Left colon (tissue), 2 donors: ENCODE data around the gene ANAPC2. TPM values are rescaled to one million over a fixed set of nuclear protein-coding genes. Genes with fewer than 3 reads are reported as not detected.

Experiments
- ATAC-seq: fragments of 200-7000 bp; cut with Tn5 transposase; one replicate; pipeline ENCODE4 v1.9.1; 2020; ENCODE audit warnings: mild to moderate bottlenecking, moderate library complexity
- DNase-seq, 2 donors: peaks; one replicate each; pipeline ENCODE4 v3.0.0-alpha.2; 2020
- intact Hi-C, 2 donors: fragments of 100-400 bp; cut with DNase I in 1 of 2; cut with micrococcal nuclease in 1 of 2; formaldehyde crosslinking; loops; one replicate each; pipeline versions ENCODE4 v1.11.2 to v1.14.0; 2022; cut with DNase I, micrococcal nuclease
- total RNA-seq, 2 donors: library from RNA; stranded (reverse); fragmentation: NEBNext Ultra II Directional; extraction: Animal tissue kit (Norgen Biotek cat#: 25700); gene quantifications; one replicate each; pipeline ENCODE4 v1.2.1, GENCODE V29; 2021
- donor health status: DM: no; HTN: no; CAD: no.
- donor health status: DM: yes; HTN: yes; CAD: no.

The ANAPC2 gene
- total RNA-seq, 2 donors from 2014 or later = 50.6 to 64.1 TPM

DNA sequence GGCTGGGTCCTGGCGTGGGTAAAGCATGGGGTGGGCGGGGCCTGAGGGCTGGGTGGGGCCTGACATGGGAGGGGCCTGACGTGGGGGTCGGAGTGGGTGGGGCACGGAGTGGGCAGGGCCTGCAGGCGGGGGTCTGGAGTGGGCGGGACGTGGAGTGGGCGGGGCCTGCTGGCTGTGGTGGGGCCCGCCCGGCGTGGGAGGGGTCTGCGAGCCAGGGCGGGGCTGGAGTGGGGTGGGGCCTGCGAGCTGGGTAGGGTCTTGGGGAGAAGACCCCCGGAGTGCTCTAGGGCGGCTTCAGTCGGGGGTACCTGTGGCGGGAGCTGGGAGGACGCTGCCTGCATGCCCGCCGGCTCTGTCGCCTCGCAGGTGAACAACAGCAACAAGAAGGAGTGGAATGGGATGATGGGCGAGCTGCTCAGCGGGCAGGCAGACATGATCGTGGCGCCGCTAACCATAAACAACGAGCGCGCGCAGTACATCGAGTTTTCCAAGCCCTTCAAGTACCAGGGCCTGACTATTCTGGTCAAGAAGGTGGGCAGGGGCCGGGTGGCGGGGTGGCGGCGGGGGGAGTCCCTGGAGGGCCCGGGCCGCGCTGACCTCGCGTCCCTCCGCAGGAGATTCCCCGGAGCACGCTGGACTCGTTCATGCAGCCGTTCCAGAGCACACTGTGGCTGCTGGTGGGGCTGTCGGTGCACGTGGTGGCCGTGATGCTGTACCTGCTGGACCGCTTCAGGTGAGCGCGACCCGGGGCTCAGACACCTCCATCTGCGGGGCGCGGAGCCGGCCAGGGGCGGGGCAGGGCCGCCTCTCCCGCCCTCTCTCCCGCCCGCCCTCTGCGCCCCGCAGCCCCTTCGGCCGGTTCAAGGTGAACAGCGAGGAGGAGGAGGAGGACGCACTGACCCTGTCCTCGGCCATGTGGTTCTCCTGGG is 26.5 kb downstream of the ANAPC2 start:
- intact Hi-C loops = no loop called here
- no peak for DNase-seq
- peak; percentile 17 for ATAC-seq

DNA sequence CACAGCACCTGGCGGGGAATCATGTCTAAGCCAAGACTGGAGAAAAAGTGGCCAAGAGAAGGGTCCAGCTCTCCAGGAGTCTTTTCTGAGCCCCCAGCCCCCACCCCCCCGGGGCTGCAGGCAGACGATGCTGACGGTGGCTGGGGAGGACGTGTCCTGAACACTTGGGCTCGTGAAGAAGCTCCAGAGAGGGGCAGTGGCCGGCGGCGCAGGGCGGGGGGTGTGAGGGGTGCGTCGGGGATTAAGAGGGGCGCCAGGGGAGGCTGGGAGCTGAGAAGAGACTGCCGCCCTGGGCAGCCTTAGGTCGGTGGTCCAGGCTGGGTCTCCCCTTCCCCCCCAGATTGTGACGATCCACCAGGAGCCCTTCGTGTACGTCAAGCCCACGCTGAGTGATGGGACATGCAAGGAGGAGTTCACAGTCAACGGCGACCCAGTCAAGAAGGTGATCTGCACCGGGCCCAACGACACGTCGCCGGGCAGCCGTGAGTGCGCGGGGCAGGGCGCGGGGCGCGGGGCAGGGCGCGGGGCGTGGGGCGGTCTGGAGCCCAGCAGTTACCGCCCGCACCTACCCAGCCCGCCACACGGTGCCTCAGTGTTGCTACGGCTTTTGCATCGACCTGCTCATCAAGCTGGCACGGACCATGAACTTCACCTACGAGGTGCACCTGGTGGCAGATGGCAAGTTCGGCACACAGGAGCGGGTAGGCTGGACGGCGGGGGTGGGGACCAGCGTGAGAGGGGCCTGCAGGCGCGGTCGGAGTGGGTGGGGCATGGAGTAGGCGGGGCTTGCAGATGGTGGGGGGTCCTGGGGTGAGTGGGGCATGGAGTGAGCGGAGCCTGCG is 27.4 kb downstream of the ANAPC2 start:
- ATAC-seq (no peak), DNase-seq (no peak)
- intact Hi-C loops = no loop called here

DNA sequence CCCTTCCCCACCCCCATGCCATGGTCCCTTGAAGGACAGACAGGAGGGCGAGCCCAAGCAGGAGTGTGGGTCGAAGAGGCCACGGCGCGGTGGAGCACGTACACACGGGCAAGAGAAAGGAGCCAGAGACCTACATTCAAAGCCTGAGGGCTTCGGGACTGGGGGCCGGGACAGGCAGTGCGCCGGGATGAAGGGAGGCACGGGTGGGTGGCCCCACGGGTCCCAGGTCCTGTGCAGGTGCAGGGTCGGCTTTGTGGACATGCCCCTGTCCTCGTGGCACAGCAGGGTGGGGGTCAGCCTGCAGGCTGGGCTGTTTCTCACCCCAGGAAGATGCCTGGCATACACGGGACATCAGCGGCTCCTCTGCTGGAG is 28.3 kb downstream of the ANAPC2 start:
- intact Hi-C loops = no loop called here
- ATAC-seq (no peak), DNase-seq (no peak)

DNA sequence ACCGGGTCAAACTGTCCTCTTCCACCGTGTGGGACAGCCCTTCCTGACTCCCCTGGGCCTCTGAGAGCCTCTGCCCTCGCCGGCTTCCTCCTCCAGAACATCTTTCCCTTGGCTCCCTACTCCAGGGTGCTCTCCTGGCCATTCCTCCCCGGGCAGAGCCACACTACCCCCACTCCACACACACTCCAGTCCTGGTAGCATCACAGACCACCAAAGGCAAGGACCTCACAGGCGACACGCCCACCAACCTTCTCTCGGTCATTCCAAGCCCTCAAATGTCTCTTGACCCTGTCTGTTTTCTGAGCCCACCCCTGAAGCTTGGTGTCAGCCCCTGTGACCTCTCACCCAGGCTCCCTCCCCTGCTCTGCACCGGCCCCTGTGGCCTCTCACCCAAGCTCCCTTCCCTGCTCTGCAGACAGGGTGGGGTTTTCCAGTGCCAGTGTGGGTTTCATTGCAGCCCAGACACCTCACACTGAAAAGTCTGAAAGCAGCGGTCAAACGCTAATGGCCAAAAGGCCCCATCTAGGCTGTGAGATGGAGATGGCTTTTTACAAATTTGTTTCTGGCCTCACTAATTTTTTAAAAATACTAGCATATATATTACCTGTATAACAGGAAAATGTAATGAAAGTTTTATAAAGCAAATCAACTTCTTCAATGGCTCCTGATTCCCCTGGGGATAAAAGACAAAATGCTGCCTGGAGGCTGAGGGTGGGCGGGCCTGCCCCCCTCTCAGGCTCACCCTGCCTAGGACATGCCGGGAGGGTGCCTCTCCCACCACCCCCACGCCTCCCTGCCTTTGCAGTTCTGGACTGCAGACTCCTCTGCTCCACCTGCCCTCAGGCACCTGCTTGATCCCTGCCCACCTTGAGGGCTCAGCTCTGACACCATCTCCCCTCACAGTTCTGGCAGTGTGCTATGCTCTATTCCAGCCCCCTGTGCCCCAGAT is 29.0 kb downstream of the ANAPC2 start:
- no peak for ATAC-seq
- intact Hi-C loops = no loop called here
- no peak for DNase-seq

DNA sequence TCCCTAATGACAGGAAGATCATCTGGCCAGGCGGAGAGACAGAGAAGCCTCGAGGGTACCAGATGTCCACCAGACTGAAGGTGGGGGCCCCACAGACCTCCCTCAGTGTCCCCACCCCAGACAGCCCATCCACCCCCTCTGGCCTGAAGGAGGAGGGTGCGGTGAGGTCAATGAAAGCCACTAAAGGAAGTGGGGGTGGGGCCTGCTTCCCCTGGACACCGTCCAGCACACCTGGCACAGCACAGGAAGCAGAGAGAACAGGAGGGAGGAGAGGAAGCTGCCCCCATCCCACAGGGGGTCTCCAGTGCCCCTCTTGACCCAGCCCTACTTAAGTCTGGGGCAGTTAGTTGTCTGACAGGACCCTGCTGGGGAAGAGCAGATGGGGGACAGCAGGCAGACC is 29.7 kb downstream of the ANAPC2 start:
- intact Hi-C loops = no loop called here
- no peak for ATAC-seq
- DNase-seq = peak in 1 of 2 donors; percentile 42

DNA sequence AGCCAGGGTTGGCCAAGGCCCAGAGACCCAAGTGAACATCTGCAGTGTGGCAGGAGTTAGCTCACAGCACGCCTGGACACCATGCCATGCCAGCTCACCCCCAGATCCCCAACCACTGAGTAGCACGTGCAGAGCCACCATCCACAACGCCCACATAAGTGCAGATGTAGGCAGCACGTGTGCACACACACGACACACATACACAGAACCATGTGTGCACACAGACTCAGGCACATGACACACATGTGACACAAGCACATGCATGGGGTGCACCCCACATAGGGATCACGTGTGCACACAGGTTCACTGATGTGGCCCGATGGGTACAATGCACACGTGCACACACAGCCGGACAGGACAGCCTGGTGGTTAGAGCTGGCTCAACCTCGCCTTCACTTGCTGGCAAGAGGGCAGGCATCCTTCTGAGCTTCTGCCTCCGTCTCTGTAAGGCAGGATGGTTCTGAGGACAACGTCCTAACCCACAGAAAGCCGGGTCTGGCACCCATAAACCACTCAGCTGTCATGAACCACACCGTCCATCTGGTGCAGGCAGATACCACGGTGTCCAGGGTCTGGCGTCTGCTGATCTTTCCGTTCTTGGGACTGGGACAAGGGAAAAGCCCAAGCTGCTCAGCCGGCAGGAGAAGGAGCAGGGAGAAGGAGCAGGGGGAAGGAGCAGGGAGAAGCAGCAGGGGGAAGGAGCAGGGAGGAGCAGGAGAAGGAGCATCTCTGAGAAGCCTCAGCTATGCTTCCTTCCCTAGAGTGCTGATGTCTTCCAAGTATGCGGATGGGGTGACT is 30.5 kb downstream of the ANAPC2 start:
- intact Hi-C loops = no loop called here
- ATAC-seq (no peak), DNase-seq (no peak)

DNA sequence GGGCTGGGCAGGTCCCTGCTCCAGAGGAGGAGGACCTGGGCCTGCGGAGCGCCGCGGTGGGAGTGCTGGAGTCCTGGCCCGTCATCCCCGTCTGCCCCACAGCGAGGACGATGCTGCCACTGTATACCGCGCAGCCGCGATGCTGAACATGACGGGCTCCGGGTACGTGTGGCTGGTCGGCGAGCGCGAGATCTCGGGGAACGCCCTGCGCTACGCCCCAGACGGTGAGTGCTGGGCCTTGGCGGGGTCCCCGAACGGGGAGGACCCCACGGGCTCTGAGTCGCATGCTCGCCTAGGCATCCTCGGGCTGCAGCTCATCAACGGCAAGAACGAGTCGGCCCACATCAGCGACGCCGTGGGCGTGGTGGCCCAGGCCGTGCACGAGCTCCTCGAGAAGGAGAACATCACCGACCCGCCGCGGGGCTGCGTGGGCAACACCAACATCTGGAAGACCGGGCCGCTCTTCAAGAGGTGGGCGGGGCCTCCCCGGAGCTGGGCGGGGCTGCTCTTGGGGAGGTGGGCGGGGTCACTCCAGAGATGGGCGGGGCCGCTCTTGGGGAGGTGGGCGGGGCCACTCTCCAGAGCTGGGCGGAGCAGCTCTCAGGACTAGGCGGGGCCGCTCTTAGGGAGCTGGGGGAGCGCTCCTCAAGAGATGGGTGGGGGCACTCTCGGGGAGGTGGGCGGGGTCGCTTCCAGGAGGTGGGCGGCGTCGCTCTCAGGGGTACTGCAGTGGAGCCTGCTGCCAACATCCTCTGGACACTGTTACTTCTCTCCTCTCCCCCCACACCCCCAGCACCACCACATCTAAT is 31.6 kb downstream of the ANAPC2 start:
- peak in 1 of 2 donors; percentile 62 for DNase-seq

DNA sequence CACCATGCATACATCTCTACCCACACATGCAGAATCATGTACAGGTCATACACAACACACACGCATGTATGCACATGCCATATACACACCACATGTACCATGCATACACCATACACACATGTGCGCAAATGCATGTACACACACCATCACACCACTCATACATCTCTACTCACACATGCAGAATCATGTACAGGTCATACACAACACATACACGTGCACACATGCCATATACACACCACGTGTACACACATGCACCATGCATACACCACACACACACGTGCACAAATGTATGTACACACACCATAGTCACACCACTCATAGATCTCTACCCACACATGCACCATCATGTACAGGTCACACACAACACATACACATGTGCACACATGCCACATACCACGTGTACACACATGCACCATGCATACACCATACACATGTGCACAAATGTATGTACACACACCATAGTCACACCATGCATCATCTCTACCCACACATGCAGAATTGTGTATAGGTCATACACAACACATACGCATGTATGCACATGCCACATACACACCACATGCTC is 35.4 kb downstream of the ANAPC2 start:
- ATAC-seq (no peak), DNase-seq (no peak)
- intact Hi-C loops = no loop called here

More for the DNA sequence above, 31.6 kb downstream of the ANAPC2 start:
- intact Hi-C loops = no loop called here
- ATAC-seq = peak; percentile 70

DNA sequence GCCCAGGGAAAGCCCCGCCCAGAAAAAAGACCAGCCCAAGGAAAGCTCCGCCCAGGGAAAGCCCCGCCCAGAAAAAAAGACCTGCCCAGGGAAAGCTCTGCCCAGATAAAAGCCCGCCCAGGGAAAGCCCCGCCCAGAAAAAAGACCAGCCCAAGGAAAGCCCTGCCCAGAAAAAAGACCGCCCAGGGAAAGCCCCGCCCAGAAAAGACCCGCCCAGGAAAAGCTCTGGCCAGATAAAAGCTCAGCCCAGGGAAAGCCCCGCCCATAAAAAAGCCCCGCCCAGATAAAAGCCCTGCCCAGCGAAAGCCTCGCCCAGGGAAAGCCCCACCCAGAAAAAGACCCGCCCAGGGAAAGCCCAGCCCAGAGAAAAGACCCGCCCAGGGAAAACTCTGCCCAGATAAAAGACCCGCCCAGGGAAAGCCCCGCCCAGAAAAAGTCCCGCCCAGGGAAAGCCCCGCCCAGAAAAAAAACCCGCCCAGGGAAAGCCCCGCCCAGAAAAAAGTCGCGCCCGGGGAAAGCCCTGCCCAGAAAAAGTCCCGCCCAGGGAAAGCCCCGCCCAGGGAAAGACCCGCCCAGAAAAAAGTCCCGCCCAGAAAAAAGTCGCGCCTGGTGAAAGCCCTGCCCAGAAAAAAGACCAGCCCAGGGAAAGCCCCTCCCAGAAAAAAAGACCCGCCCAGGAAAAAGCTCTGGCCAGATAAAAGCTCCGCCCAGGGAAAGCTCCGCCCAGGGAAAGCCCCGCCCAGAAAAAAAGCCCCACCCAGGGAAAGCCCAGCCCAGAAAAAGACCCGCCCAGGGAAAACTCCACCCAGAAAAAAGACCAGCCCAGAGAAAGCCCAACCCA is 37.5 kb downstream of the ANAPC2 start:
- DNase-seq = peak; percentile 83

DNA sequence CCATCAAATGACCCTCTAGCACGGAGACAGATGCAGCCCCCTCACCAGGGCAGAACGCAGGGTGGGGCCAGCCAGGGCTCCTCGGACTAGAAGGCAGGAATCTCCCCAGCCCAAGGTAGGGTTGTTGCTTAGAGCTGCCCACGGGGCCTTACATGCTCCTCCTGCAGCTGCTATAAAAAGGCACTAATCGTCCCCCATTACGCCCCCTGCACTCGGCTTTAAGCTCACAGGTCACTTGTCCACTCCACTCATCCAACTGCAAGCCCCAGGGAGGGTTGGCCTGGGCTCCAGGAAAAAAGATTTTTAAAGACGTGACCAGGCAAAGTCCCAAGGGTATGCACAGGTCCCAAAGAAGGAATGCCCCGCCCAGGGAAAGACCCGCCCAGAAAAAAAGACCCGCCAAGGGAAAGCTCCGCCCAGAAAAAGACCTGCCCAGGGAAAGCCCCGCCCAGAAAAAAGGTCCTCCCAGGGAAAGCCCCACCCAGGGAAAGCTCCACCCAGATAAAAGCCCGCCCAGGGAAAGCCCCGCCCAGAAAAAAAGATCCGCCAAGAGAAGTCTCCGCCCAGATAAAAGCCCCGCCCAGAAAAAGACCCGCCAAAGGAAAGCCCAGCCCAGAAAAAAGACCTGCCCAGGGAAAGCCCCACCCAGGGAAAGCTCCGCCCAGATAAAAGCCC is 38.3 kb downstream of the ANAPC2 start:
- intact Hi-C loops = no loop called here
- DNase-seq (peak in 1 of 2 donors; percentile 64), ATAC-seq (peak; percentile 49)

More for the DNA sequence above, 37.5 kb downstream of the ANAPC2 start:
- peak; percentile 74 for ATAC-seq
- intact Hi-C loops = no loop called here

DNA sequence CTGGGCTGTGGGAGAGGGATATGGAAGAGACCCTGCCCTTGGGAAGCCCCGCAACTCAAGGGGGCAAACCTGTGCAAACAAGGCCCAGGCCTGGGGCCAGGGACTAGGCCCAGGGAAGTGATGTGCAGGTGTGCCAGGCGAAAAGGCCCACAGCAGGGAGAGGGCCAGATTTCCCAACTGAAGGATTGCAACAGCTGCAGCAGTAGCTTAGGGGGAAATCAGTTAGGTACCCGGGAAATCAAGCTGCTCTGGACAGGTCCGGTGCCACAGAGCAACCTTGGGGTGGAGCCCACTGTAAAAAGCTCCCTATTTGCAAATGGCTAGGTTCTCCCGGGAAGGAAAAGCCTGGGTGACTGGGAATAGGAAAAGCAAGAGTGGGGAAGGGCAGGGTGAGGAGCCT is 39.0 kb downstream of the ANAPC2 start:
- DNase-seq (no peak), ATAC-seq (no peak)
- intact Hi-C loops = no loop called here

DNA sequence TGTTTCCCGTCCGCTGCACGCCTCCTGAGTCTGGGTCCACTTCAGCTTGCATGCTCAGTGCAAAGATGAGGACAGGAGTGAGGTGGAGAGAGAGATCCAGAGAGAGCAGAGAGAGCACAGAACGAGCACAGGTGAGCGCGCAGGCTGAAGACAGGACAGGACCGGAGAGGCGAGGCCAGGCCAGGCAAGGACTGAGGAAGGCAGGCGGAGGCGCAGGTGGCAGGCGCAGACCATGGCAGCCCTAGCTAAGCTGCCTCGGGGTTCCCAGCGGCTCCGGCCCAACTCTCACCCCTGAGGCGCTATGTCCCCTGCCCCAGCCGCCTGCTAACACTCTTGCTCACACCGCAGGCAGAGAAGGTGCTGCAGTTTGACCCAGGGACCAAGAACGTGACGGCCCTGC is 39.7 kb downstream of the ANAPC2 start:
- intact Hi-C loops = no loop called here
- no peak for DNase-seq
- no peak for ATAC-seq

DNA sequence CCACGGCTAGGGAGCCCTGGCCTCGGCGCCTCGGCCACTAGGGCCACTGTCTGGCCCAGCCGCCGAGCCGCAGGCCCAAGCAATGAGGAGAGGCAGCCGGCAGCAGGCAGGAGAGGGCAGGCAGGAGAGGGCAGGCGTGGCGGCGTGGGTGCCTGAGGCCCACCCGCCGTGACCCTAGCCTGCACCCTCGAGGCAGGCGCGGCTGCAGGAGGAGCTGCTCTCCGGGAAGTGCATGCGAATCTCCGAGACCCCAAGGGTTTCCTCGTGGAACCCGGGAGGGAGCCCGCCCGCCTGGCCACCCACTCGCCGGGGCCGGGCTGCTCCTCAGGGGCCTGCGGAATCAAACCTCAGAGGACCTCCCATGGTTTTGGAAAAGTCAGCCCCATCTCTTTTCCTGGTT is 40.1 kb downstream of the ANAPC2 start:
- ATAC-seq (no peak), DNase-seq (no peak)
- intact Hi-C loops = no loop called here

DNA sequence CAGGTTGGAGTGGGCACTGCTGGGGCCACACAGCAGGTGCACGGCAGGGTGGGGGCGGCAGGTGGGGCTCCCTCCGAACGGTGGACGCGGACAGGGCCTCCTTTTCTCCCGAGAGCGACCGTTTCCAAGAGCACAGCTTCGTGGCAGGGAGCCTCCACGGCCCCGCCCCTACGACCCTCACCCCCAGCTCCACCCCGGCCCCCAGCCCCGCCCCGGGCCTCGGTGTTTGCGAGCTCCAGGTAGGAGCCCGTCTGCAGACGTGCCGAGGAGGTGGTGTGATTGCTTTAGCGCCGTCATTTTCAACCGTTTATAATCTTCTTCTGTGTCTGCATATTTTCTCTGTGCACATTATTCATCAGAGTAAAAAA is 40.6 kb downstream of the ANAPC2 start:
- intact Hi-C loops = no loop called here
- no peak for DNase-seq
- no peak for ATAC-seq

DNA sequence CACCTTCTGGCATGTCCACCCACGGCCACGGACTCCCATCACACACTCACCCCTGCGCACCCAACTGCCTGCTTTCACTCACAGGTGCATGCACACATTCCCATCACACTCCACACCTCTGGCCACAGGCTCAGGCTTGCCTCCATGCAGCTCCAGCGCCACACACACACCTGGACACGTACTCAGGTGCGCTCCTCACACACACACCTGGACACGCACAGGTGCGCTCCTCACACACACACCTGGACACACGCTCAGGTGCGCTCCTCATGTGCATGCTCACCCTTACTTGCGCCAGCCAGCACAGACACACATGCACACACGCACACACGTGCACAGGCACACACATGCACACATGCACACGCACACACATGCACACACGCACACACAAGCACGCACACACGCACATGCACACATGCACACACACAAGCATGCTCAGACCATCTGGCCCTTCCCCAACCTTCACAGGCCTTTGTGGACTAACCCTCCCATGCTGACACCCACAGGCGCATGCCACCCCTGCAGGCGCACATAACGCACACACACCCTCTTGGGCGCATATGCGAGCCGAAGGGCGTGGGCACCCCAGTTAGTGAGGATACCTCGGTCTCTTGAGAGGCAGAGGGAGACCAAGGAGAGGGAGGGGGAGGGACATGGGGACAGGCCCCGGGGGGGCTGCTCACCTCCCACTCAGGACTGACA is 41.1 kb downstream of the ANAPC2 start:
- no peak for DNase-seq
- ATAC-seq = no peak
- intact Hi-C loops = no loop called here
